Testis (tissue), 3 donors: ENCODE data around the gene BCL7A. TPM values are rescaled to one million over a fixed set of nuclear protein-coding genes. Genes with fewer than 3 reads are reported as not detected.

ENCODE experiments used
- DNase-seq: peaks from one replicate; pipeline ENCODE4 v3.0.0-alpha.2; 2019
- H3K27ac ChIP-seq, 2 donors: fragments of 200-600 bp; sonication (generic); one replicate each; pipeline ENCODE4 v1.5.1; 2019
- H3K27me3 ChIP-seq: fragments of 200-600 bp; sonication (generic); one replicate; pipeline ENCODE4 v1.5.1; 2019
- H3K36me3 ChIP-seq: fragments of 200-600 bp; sonication (generic); one replicate; pipeline ENCODE4 v1.5.1; 2017; ENCODE audit warnings: low read depth; ENCODE audit errors: missing control alignments
- H3K4me1 ChIP-seq: fragments of 200-600 bp; sonication (generic); one replicate; pipeline ENCODE4 v1.5.1; 2019
- H3K4me3 ChIP-seq, 2 donors: fragments of 200-600 bp; sonication (generic); one replicate each; pipeline ENCODE4 v1.5.1; 2017 to 2019
- H3K9me3 ChIP-seq: fragments of 200-600 bp; sonication (generic); one replicate; pipeline ENCODE4 v1.5.1; 2017
- POLR2A ChIP-seq: fragments of 450-650 bp; IDR thresholded peaks from one replicate; pipeline ENCODE4 v1.6.1; 2017; ENCODE audit warnings: antibody characterized with exemption, mild to moderate bottlenecking, moderate library complexity
- WGBS, 2 donors: methylation state at CpG; one replicate each; pipeline ENCODE4 v1.1.5; 2018; 5-methylcytosine and 5-hydroxymethylcytosine counted together
- intact Hi-C: fragments of 100-400 bp; cut with DNase I; formaldehyde crosslinking; loops from one replicate; pipeline ENCODE4 v1.15.1; 2023; ENCODE audit warnings: low total_unique reads
- polyA plus RNA-seq: library from polyadenylated mRNA; stranded (reverse); fragments of 350-450 nt; fragmentation: Illumina TruSeq; extraction: RNeasy Lipid Tissue Mini Kit (QIAGEN cat#74804); gene quantifications from one replicate; pipeline ENCODE4 v1.2.3, GENCODE V29; 2014; ENCODE audit warnings: low read depth, low replicate concordance; ENCODE audit not compliant: insufficient read depth
- total RNA-seq, 2 donors: library from RNA; depleted of rRNA; stranded (reverse); fragments of >200 nt; gene quantifications; one replicate each; pipeline ENCODE4 v1.2.3, GENCODE V29; 2016
- TF ChIP-seq, protein P1 (sequence below), 3 experiments: fragments of 450-650 bp in 2 of 3; fragments of 200-600 bp in 1 of 3; sonication (generic) in 1 of 3; IDR thresholded peaks; one replicate each; pipeline ENCODE4 v1.5.1; 2016 to 2019; ENCODE audit warnings: antibody characterized with exemption in 3 of 3, mild to moderate bottlenecking in 2 of 3, moderate library complexity in 1 of 3

BCL7A gene
- total and polyA plus RNA-seq, 3 donors from 2014 or later: 5.9 to 11.1 (median 10.2) TPM

DNA sequence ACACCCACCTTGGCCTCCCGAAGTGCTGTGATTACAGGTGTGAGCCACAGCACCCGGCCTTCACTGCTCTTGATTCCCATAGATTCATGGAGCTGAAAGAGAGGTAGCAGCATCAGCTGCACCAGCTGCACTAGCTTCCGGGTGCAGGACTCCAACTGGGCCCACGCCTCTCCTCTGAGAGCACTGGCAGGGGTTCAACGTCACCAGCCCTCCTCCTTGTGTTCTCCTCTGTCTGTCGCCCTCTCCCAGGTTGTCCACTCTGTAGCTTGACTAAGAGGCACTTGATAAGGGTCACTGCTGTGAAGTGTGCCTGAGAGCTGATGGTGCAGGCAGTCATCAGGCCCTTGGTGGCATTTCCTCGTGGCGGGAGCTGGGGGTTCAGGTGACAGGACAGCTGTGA is 85.2 kb downstream of the BCL7A start:
- 53 to 77% methylated on average over 3 to 8 of the region's 8 CpGs for WGBS, 2 donors
- Histone ChIP-seq H3K4me3 (no peak overlapping the region), H3K4me1 (peaks cover 32% of the 10 kb centered on the region), H3K27ac (no peak overlapping the region), H3K27me3 (no peaks in the 10 kb centered on the region), H3K36me3 (no peaks in the 10 kb centered on the region), H3K9me3 (no peaks in the 10 kb centered on the region)
- no peak for DNase-seq
- intact Hi-C loops: no loop called here
- TF ChIP-seq, protein P1, sequence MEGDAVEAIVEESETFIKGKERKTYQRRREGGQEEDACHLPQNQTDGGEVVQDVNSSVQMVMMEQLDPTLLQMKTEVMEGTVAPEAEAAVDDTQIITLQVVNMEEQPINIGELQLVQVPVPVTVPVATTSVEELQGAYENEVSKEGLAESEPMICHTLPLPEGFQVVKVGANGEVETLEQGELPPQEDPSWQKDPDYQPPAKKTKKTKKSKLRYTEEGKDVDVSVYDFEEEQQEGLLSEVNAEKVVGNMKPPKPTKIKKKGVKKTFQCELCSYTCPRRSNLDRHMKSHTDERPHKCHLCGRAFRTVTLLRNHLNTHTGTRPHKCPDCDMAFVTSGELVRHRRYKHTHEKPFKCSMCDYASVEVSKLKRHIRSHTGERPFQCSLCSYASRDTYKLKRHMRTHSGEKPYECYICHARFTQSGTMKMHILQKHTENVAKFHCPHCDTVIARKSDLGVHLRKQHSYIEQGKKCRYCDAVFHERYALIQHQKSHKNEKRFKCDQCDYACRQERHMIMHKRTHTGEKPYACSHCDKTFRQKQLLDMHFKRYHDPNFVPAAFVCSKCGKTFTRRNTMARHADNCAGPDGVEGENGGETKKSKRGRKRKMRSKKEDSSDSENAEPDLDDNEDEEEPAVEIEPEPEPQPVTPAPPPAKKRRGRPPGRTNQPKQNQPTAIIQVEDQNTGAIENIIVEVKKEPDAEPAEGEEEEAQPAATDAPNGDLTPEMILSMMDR (IDR thresholded peaks at IDR 0.05): no peak
- TF ChIP-seq POLR2A: no peak

DNA sequence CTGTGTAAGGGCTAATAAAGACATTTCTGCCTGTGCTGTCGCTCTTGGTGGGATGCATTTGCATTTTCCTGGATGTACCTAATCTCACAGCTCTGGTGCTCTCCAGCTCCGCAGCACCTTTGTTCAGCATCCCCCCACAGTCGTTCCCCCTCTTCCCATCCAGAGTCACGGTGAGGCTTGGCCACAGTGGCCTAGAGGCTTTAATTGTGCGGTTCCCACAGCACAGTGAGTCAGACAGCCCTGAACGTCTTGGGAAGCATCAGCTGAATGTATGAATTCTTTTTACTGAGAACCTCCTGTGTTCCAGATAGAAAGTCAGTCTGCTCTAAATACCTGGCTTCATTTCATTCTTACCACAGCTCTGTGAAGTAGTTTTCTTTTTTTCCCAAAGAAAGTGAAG is 85.6 kb downstream of the BCL7A start:
- DNase-seq: no peak
- TF ChIP-seq, protein P1 (IDR thresholded peaks at IDR 0.05): no peak
- no peak for TF ChIP-seq POLR2A
- H3K4me1 ChIP-seq: peaks cover 32% of the 10 kb centered on the region
- H3K27ac ChIP-seq: no peak overlapping the region
- no peaks in the 10 kb centered on the region for H3K27me3 ChIP-seq
- no peaks in the 10 kb centered on the region for H3K36me3 ChIP-seq
- intact Hi-C loops: no loop called here
- H3K4me3 ChIP-seq: no peak overlapping the region
- 54 to 68% methylated on average over 6 of the region's 6 CpGs for WGBS, 2 donors
- H3K9me3 ChIP-seq: no peaks in the 10 kb centered on the region

DNA sequence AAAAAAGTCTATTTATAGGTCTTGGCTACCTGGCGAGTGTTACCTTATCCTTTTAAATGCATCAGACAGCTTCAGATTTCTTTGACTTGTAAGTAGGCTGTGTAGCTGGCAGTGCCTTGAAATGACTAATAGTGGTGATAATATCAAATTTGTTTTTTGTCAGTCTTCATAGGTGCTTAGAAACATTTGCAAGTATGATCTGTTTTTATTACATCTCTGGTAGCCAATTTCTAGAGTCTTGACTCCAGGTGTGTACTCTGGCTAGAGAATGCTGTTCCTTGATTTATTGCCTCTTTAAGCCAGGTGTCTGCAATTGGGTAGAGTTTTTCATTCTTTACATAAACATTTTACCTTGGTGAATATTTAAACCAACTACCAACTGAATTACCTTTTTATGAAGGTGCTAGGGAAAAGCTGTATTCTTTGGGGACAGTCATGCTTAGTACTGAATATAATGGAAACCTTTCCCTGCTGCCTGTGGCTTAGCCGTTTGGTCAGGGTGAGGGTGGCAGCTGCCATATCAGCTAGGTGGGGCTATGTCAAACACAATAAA is 89.5 kb downstream of the BCL7A start:
- H3K27ac ChIP-seq: no peak overlapping the region
- H3K4me1 ChIP-seq: peaks cover 31% of the 10 kb centered on the region
- no peaks in the 10 kb centered on the region for H3K9me3 ChIP-seq
- H3K27me3 ChIP-seq: no peaks in the 10 kb centered on the region
- DNase-seq: no peak
- WGBS, 2 donors: 77 to 80% methylated on average over 2 of the region's 2 CpGs
- TF ChIP-seq, protein P1 (IDR thresholded peaks at IDR 0.05): no peak
- TF ChIP-seq POLR2A: no peak
- no peak overlapping the region for H3K4me3 ChIP-seq
- no peaks in the 10 kb centered on the region for H3K36me3 ChIP-seq
- intact Hi-C loops: no loop called here

Other genes with a start within 250 kb of the BCL7A start
- 10 to 100 TPM; 18.0 to 20.5 TPM for gene RHOF, start 228.2 kb upstream of the BCL7A start, total RNA-seq
- 16.9 TPM for gene RHOF, start 228.2 kb upstream of the BCL7A start, polyA plus RNA-seq
- 10 to 100 TPM; 23.1 to 23.3 TPM for gene SETD1B, start 217.9 kb upstream of the BCL7A start, total RNA-seq
- 18.9 TPM for gene SETD1B, start 217.9 kb upstream of the BCL7A start, polyA plus RNA-seq
- gene HPD, start 163.0 kb upstream of the BCL7A start, total RNA-seq: 10 to 100 TPM in 1 of 2 donors, 1 to 10 TPM in 1; 5.9 to 10.6 TPM
- gene HPD, start 163.0 kb upstream of the BCL7A start, polyA plus RNA-seq: 11.6 TPM
- 10 to 100 TPM; 51.3 to 80.9 TPM for gene PSMD9, start 133.1 kb upstream of the BCL7A start, total RNA-seq
- 60.7 TPM for gene PSMD9, start 133.1 kb upstream of the BCL7A start, polyA plus RNA-seq
- gene CFAP251, start 103.3 kb upstream of the BCL7A start, total RNA-seq: 10 to 100 TPM; 29.0 to 41.5 TPM
- 56.1 TPM for gene CFAP251, start 103.3 kb upstream of the BCL7A start, polyA plus RNA-seq
- gene MLXIP, start 56.9 kb downstream of the BCL7A start, total RNA-seq: 10 to 100 TPM; 61.2 to 67.9 TPM
- 39.9 TPM for gene MLXIP, start 56.9 kb downstream of the BCL7A start, polyA plus RNA-seq
- gene IL31, start 152.3 kb downstream of the BCL7A start, total RNA-seq: not detected
- gene IL31, start 152.3 kb downstream of the BCL7A start, polyA plus RNA-seq: 0.38 TPM
- 10 to 100 TPM; 10.8 to 11.0 TPM for gene LRRC43, start 161.2 kb downstream of the BCL7A start, total RNA-seq
- 16.6 TPM for gene LRRC43, start 161.2 kb downstream of the BCL7A start, polyA plus RNA-seq
- gene B3GNT4, start 181.8 kb downstream of the BCL7A start, total RNA-seq: 1 to 10 TPM; 2.2 to 5.2 TPM
- 2.1 TPM for gene B3GNT4, start 181.8 kb downstream of the BCL7A start, polyA plus RNA-seq
- gene DIABLO, start 204.2 kb downstream of the BCL7A start, total RNA-seq: 100 to 1,000 TPM; 203 to 204 TPM
- gene DIABLO, start 204.2 kb downstream of the BCL7A start, polyA plus RNA-seq: 138 TPM
- 10 to 100 TPM; 36.1 to 41.3 TPM for gene VPS33A, start 244.6 kb downstream of the BCL7A start, total RNA-seq
- 50.1 TPM for gene VPS33A, start 244.6 kb downstream of the BCL7A start, polyA plus RNA-seq